GM12892 (cell line): ENCODE measurements around the gene SLC17A9.

Experiments used
- POLR2A ChIP-seq: IDR thresholded peaks from 2 replicates; pipeline ENCODE4 v1.6.1; 2011; ENCODE audit warnings: low read depth, low read length, control low read depth
- POLR2AphosphoS5 ChIP-seq: IDR thresholded peaks from 2 replicates; pipeline ENCODE4 v1.6.1; 2011; ENCODE audit warnings: low read depth, low read length, control low read depth
- TAF1 ChIP-seq: IDR thresholded peaks from 2 replicates; pipeline ENCODE4 v1.6.1; 2011; ENCODE audit warnings: low read depth, mild to moderate bottlenecking, control low read depth, low read length, borderline replicate concordance

- TF ChIP-seq POLR2AphosphoS5 (no peak), POLR2A (no peak), TAF1 (no peak)
These were observed 21.0 kb upstream of the SLC17A9 start for GRCh38 chr20:62931464-62931863.
